Fibroblast of lung (primary cell): ENCODE measurements around the gene ELOF1.

Source experiments
- EZH2 ChIP-seq: IDR thresholded peaks from 2 replicates; pipeline ENCODE4 v1.5.1; 2012; ENCODE audit warnings: low read length, control low read depth, mild to moderate bottlenecking; ENCODE audit errors: missing control alignments
- TF ChIP-seq, protein P1 (sequence below), 2 donors: IDR thresholded peaks in 1 of 2; conservative IDR thresholded peaks in 1 of 2; 1 replicate in 1 of 2; 2 replicates in 1 of 2; pipeline ENCODE4 v1.5.1; 2011 to 2012; ENCODE audit warnings: low read length in 2 of 2, control low read depth in 1 of 2, inconsistent platforms in 1 of 2, low read depth in 1 of 2, mild to moderate bottlenecking in 1 of 2

DNA sequence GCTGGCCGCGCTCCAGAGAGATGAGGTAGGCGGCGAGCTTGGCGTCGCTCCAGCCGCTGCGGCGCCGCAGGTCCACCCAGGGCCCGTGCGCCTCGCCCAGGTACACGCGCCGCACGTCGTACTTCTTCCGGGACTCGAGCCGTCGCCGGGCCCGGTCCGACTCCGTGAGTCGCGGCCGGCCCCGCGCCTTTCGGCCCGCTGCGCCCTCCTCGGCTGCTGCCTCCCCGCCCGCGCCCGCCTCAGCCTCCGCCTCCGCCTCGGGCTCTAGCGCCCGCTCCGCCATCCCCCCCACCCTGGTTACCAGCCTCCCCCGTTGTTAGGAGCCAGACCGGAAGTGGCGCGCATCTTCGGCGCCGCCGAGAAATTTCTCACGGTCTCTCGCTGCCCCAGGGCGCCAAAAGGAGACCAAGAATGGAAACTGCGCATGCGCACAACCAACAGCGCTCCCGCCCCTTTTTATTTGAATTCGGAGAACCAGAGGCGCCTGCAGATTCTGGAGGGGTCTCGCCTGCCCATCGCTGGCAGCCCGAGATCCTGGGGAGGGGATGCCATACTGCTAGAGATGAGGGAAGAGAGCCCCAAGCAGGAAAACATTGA, 53.4 kb downstream of the ELOF1 start, which contains the start of gene ZNF653:
- TF ChIP-seq, protein P1, sequence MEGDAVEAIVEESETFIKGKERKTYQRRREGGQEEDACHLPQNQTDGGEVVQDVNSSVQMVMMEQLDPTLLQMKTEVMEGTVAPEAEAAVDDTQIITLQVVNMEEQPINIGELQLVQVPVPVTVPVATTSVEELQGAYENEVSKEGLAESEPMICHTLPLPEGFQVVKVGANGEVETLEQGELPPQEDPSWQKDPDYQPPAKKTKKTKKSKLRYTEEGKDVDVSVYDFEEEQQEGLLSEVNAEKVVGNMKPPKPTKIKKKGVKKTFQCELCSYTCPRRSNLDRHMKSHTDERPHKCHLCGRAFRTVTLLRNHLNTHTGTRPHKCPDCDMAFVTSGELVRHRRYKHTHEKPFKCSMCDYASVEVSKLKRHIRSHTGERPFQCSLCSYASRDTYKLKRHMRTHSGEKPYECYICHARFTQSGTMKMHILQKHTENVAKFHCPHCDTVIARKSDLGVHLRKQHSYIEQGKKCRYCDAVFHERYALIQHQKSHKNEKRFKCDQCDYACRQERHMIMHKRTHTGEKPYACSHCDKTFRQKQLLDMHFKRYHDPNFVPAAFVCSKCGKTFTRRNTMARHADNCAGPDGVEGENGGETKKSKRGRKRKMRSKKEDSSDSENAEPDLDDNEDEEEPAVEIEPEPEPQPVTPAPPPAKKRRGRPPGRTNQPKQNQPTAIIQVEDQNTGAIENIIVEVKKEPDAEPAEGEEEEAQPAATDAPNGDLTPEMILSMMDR (conservative IDR thresholded peaks at IDR 0.05 in 1 of 2, IDR thresholded peaks at IDR 0.05 in 1 of 2; ENCODE audit: low read depth in 1 of 2, low read length in 2 of 2) = no peak
- no peak for TF ChIP-seq EZH2
